ENCODE data around the gene SETD2.

SETD2 gene

GRCh38 chr3:47007482-47008233 is 156.3 kb downstream of the SETD2 start:
- TF ChIP-seq REST (IDR thresholded peaks at IDR 0.05; ENCODE audit: low read depth) = no peak
- TF ChIP-seq EP300 (IDR thresholded peaks at IDR 0.05; ENCODE audit: borderline replicate concordance) = no peak
- TF ChIP-seq TCF12 (IDR thresholded peaks at IDR 0.05; ENCODE audit: low read depth) = no peak
- TF ChIP-seq RAD21 (IDR thresholded peaks at IDR 0.05; ENCODE audit: low read depth) = no peak
- TF ChIP-seq CREB1 (IDR thresholded peaks at IDR 0.05; ENCODE audit: low read depth) = no peak
- no peak for TF ChIP-seq MAX (IDR thresholded peaks at IDR 0.05)
- no peak for TF ChIP-seq NFIC (IDR thresholded peaks at IDR 0.05)
- no peak for TF ChIP-seq ZBTB7A (IDR thresholded peaks at IDR 0.05; ENCODE audit: low read depth)
- TF ChIP-seq YY1 (IDR thresholded peaks at IDR 0.05; ENCODE audit: low read depth) = no peak
- TF ChIP-seq USF1 (IDR thresholded peaks at IDR 0.05) = no peak
- no peak for TF ChIP-seq TAF1 (IDR thresholded peaks at IDR 0.05; ENCODE audit: low read depth)
- no peak for TF ChIP-seq TEAD4 (IDR thresholded peaks at IDR 0.05)

GRCh38 chr3:47007001-47007400 is 156.9 kb downstream of the SETD2 start:
- TF ChIP-seq EP300 (IDR thresholded peaks at IDR 0.05; ENCODE audit: borderline replicate concordance) (no peak), TEAD4 (IDR thresholded peaks at IDR 0.05) (no peak), MAX (IDR thresholded peaks at IDR 0.05) (no peak), EGR1 (IDR thresholded peaks at IDR 0.05) (no peak), YY1 (IDR thresholded peaks at IDR 0.05; ENCODE audit: low read depth) (no peak), USF1 (IDR thresholded peaks at IDR 0.05) (no peak)

- no peak for TF ChIP-seq RAD21 (IDR thresholded peaks at IDR 0.05; ENCODE audit: low read depth)
- no peak for TF ChIP-seq CREB1 (IDR thresholded peaks at IDR 0.05; ENCODE audit: low read depth)
- no peak for TF ChIP-seq TEAD4 (IDR thresholded peaks at IDR 0.05)
- TF ChIP-seq EP300 (IDR thresholded peaks at IDR 0.05; ENCODE audit: borderline replicate concordance) = no peak
- no peak for TF ChIP-seq EGR1 (IDR thresholded peaks at IDR 0.05)
- no peak for TF ChIP-seq REST (IDR thresholded peaks at IDR 0.05; ENCODE audit: low read depth)
- no peak for TF ChIP-seq USF1 (IDR thresholded peaks at IDR 0.05)
- TF ChIP-seq TAF1 (IDR thresholded peaks at IDR 0.05; ENCODE audit: low read depth) = no peak
- TF ChIP-seq FOXM1 (IDR thresholded peaks at IDR 0.05; ENCODE audit: borderline replicate concordance, low read depth) = no peak
- no peak for TF ChIP-seq MAX (IDR thresholded peaks at IDR 0.05)
- no peak for TF ChIP-seq TCF12 (IDR thresholded peaks at IDR 0.05; ENCODE audit: low read depth)
- no peak for TF ChIP-seq ZBTB7A (IDR thresholded peaks at IDR 0.05; ENCODE audit: low read depth)
These were observed 157.7 kb downstream of the SETD2 start for GRCh38 chr3:47006145-47006651.

GRCh38 chr3:47005212-47006144 is 158.4 kb downstream of the SETD2 start:
- TF ChIP-seq TEAD4 (IDR thresholded peaks at IDR 0.05) (no peak), RAD21 (IDR thresholded peaks at IDR 0.05; ENCODE audit: low read depth) (no peak), USF1 (IDR thresholded peaks at IDR 0.05) (no peak), FOXM1 (IDR thresholded peaks at IDR 0.05; ENCODE audit: borderline replicate concordance, low read depth) (no peak), MAX (IDR thresholded peaks at IDR 0.05) (no peak), EP300 (IDR thresholded peaks at IDR 0.05; ENCODE audit: borderline replicate concordance) (no peak), TCF12 (IDR thresholded peaks at IDR 0.05; ENCODE audit: low read depth) (no peak), ZBTB7A (IDR thresholded peaks at IDR 0.05; ENCODE audit: low read depth) (no peak), CEBPB (IDR thresholded peaks at IDR 0.05) (no peak), EGR1 (IDR thresholded peaks at IDR 0.05) (no peak), TAF1 (IDR thresholded peaks at IDR 0.05; ENCODE audit: low read depth) (no peak)
